Thyroid gland (tissue), 4 donors: ENCODE measurements around the gene PAPOLG.

ENCODE experiments used
- CTCF ChIP-seq, 6 experiments: fragments of 200-600 bp in 3 of 6; fragments of 450-650 bp in 3 of 6; sonication (generic) in 3 of 6; IDR thresholded peaks; one replicate each; pipeline ENCODE4 v1.5.1; 2016 to 2019; ENCODE audit warnings: antibody characterized with exemption in 6 of 6, mild to moderate bottlenecking in 2 of 6, inconsistent platforms in 1 of 6, moderate library complexity in 1 of 6
- POLR2A ChIP-seq, 2 donors: fragments of 450-650 bp; IDR thresholded peaks; one replicate each; pipeline ENCODE4 v1.6.1; 2017; ENCODE audit warnings: antibody characterized with exemption in 2 of 2, mild to moderate bottlenecking in 2 of 2, moderate library complexity in 1 of 2

- TF ChIP-seq POLR2A (IDR thresholded peaks at IDR 0.05) (no peak), CTCF (IDR thresholded peaks at IDR 0.05) (no peak)
These were observed 40.5 kb upstream of the PAPOLG start for GRCh38 chr2:60715561-60715960.
